HFFc6 (cell line): ENCODE measurements around the gene ARHGAP15. TPM values are rescaled to one million over a fixed set of nuclear protein-coding genes. Genes with fewer than 3 reads are reported as not detected.

Experiments used
- DNase-seq: peaks from one replicate; pipeline ENCODE4 v3.0.0-alpha.2; 2018
- H3K27ac Mint-ChIP-seq: 2 replicates; pipeline ENCODE4 v1.8.0; 2020; ENCODE audit warnings: mild to moderate bottlenecking, mixed read lengths
- H3K27me3 Mint-ChIP-seq: 2 replicates; pipeline ENCODE4 v1.8.0; 2021; ENCODE audit warnings: mild to moderate bottlenecking, moderate library complexity, mixed read lengths; ENCODE audit not compliant: insufficient read depth
- H3K36me3 Mint-ChIP-seq: 2 replicates; pipeline ENCODE4 v1.8.0; 2021; ENCODE audit warnings: low read depth, mixed read lengths
- H3K4me1 Mint-ChIP-seq: 2 replicates; pipeline ENCODE4 v1.8.0; 2020; ENCODE audit warnings: low read depth, mixed read lengths
- H3K4me3 Mint-ChIP-seq: 2 replicates; pipeline ENCODE4 v1.8.0; 2020; ENCODE audit warnings: mild to moderate bottlenecking, moderate library complexity, mixed read lengths
- H3K9me3 Mint-ChIP-seq: 2 replicates; pipeline ENCODE4 v1.8.0; 2020; ENCODE audit warnings: mild to moderate bottlenecking, mixed read lengths
- CTCF ChIP-seq: fragments of 200-600 bp; sonication (generic); IDR thresholded peaks from 2 replicates; pipeline ENCODE4 v1.5.0; 2021; ENCODE audit warnings: antibody characterized with exemption, mild to moderate bottlenecking
- total RNA-seq, 6 experiments: library from RNA; stranded (reverse); fragmentation: NEBNext Ultra II Directional; extraction: Animal tissue kit (Norgen Biotek cat#: 25700); gene quantifications; 2 replicates in 1 of 6; 3 replicates in 5 of 6; pipeline ENCODE4 v1.2.3, GENCODE V29; 2021

ARHGAP15 gene
- total RNA-seq, 6 experiments from 2014 or later: not detected

- Mint-ChIP-seq H3K36me3 (no peaks in the 10 kb centered on the region), H3K4me3 (no peak overlapping the region), H3K27ac (no peak overlapping the region), H3K27me3 (no peaks in the 10 kb centered on the region; the same call in 1 of the 2 replicates), H3K4me1 (no peaks in the 10 kb centered on the region), H3K9me3 (peaks cover 4% of the 10 kb centered on the region)
- no peak for DNase-seq
- TF ChIP-seq CTCF: no peak
Observed at GRCh38 chr2:143668234-143668633, 539.0 kb downstream of the ARHGAP15 start.

- Mint-ChIP-seq H3K27me3 (no peaks in the 10 kb centered on the region), H3K4me1 (peaks cover 5% of the 10 kb centered on the region; the same call in 1 of the 2 replicates), H3K4me3 (no peak overlapping the region), H3K27ac (no peak overlapping the region), H3K9me3 (no peaks in the 10 kb centered on the region), H3K36me3 (no peaks in the 10 kb centered on the region)
- no peak for TF ChIP-seq CTCF
- no peak for DNase-seq
Observed at GRCh38 chr2:143674051-143674450, 544.8 kb downstream of the ARHGAP15 start.

GRCh38 chr2:143675021-143675420 lies 545.8 kb downstream of the ARHGAP15 start:
- Mint-ChIP-seq H3K36me3 (no peaks in the 10 kb centered on the region), H3K27ac (no peak overlapping the region), H3K9me3 (no peaks in the 10 kb centered on the region), H3K27me3 (no peaks in the 10 kb centered on the region), H3K4me1 (peaks cover 5% of the 10 kb centered on the region; the same call in 1 of the 2 replicates), H3K4me3 (no peak overlapping the region)
- TF ChIP-seq CTCF: no peak
- no peak for DNase-seq

DNA sequence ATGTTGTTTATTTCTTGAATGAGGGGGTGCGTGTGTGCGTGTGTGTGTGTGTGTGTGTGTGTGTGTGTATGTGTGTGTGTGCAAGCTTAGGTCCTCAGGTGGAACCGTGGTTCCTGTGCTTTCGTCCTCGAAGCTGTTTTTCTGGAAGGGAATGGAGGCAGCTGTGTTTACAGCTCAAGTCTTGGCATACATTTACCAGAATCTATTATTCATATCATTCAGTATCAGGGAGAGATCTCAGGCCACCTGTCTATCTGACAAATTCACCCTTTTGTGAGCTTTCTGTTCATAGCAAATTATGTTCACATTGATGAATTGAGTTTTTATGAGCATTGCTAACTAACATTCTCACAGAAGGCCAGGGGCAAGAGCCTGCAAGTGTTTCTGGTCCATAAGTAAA lies 550.4 kb downstream of the ARHGAP15 start:
- DNase-seq: no peak
- Mint-ChIP-seq H3K9me3 (no peaks in the 10 kb centered on the region), H3K36me3 (no peaks in the 10 kb centered on the region), H3K4me1 (no peaks in the 10 kb centered on the region), H3K4me3 (no peak overlapping the region), H3K27me3 (no peaks in the 10 kb centered on the region), H3K27ac (no peak overlapping the region)
- no peak for TF ChIP-seq CTCF

- Mint-ChIP-seq H3K27ac (no peak overlapping the region), H3K4me3 (no peak overlapping the region), H3K36me3 (no peaks in the 10 kb centered on the region), H3K4me1 (no peaks in the 10 kb centered on the region), H3K27me3 (no peaks in the 10 kb centered on the region), H3K9me3 (no peaks in the 10 kb centered on the region)
- DNase-seq: no peak
- TF ChIP-seq CTCF: no peak
Observed at GRCh38 chr2:143680885-143681405, 551.7 kb downstream of the ARHGAP15 start.
